ENCODE data around the gene MMP3.
"Not testable (repeated sequence)": the region's sequence is repeated elsewhere in the genome, so short reads cannot be mapped to it uniquely, and the experiment has no call there.

The MMP3 gene

GRCh38 chr11:102843489-102843888 lies at the start of gene MMP3:
Gene MMP3 (minus strand): TSS chr11:102843609. CDS start chr11:102843546, 63 bp downstream.
- DNase-seq (ENCODE audit: low read depth in 1 of 2, low spot score in 1 of 2) = no peak

- DNase-seq (ENCODE audit: low read depth in 1 of 2, low spot score in 1 of 2) = no peak
Observed at GRCh38 chr11:102891736-102892135, 48.3 kb upstream of the MMP3 start.

- DNase-seq (ENCODE audit: low read depth in 1 of 2, low spot score in 1 of 2) = no peak
Observed at GRCh38 chr11:102886999-102887398, 43.6 kb upstream of the MMP3 start.

GRCh38 chr11:102883141-102883540 lies 39.7 kb upstream of the MMP3 start:
- no peak for DNase-seq (ENCODE audit: low read depth in 1 of 2, low spot score in 1 of 2)

- DNase-seq (ENCODE audit: low read depth in 1 of 2, low spot score in 1 of 2) = no peak
Observed at GRCh38 chr11:102882389-102883024, 39.1 kb upstream of the MMP3 start.

GRCh38 chr11:102879801-102880200 lies 36.4 kb upstream of the MMP3 start:
- DNase-seq (ENCODE audit: low read depth in 1 of 2, low spot score in 1 of 2) = no peak

GRCh38 chr11:102878595-102878994 lies 35.2 kb upstream of the MMP3 start:
- no peak for DNase-seq (ENCODE audit: low read depth in 1 of 2, low spot score in 1 of 2)

GRCh38 chr11:102874852-102875251 lies 31.4 kb upstream of the MMP3 start, which contains the start of gene MMP12:
Gene MMP12 (minus strand): TSS chr11:102874982. CDS start chr11:102874937, 45 bp downstream.
- no peak for DNase-seq (ENCODE audit: low read depth in 1 of 2, low spot score in 1 of 2)

GRCh38 chr11:102869354-102869964 lies 26.1 kb upstream of the MMP3 start:
- DNase-seq (ENCODE audit: low read depth in 1 of 2, low spot score in 1 of 2) = not testable (repeated sequence)

GRCh38 chr11:102868339-102868738 lies 24.9 kb upstream of the MMP3 start:
- no peak for DNase-seq (ENCODE audit: low read depth in 1 of 2, low spot score in 1 of 2)

GRCh38 chr11:102864724-102865123 lies 21.3 kb upstream of the MMP3 start:
- no peak for DNase-seq (ENCODE audit: low read depth in 1 of 2, low spot score in 1 of 2)

- DNase-seq (ENCODE audit: low read depth in 1 of 2, low spot score in 1 of 2) = no peak
Observed at GRCh38 chr11:102853956-102854355, 10.5 kb upstream of the MMP3 start.

- DNase-seq (ENCODE audit: low read depth in 1 of 2, low spot score in 1 of 2) = no peak
Observed at GRCh38 chr11:102853055-102853454, 9.6 kb upstream of the MMP3 start.

GRCh38 chr11:102850973-102851745 lies 7.8 kb upstream of the MMP3 start:
- DNase-seq (ENCODE audit: low read depth in 1 of 2, low spot score in 1 of 2) = no peak

- no peak for DNase-seq (ENCODE audit: low read depth in 1 of 2, low spot score in 1 of 2)
Observed at GRCh38 chr11:102849311-102849710, 5.9 kb upstream of the MMP3 start.

- DNase-seq (ENCODE audit: low read depth in 1 of 2, low spot score in 1 of 2) = no peak
Observed at GRCh38 chr11:102846292-102846691, 2.9 kb upstream of the MMP3 start.

GRCh38 chr11:102842930-102843329 lies 479 bp downstream of the MMP3 start:
- DNase-seq (ENCODE audit: low read depth in 1 of 2, low spot score in 1 of 2) = no peak

- DNase-seq (ENCODE audit: low read depth in 1 of 2, low spot score in 1 of 2) = no peak
Observed at GRCh38 chr11:102840018-102840417, 3.4 kb downstream of the MMP3 start.

- no peak for DNase-seq (ENCODE audit: low read depth in 1 of 2, low spot score in 1 of 2)
Observed at GRCh38 chr11:102837646-102838045, 5.8 kb downstream of the MMP3 start.

GRCh38 chr11:102837156-102837555 lies 6.3 kb downstream of the MMP3 start:
- DNase-seq (ENCODE audit: low read depth in 1 of 2, low spot score in 1 of 2) = no peak

- no peak for DNase-seq (ENCODE audit: low read depth in 1 of 2, low spot score in 1 of 2)
Observed at GRCh38 chr11:102836290-102836875, 7.0 kb downstream of the MMP3 start.

GRCh38 chr11:102833731-102834130 lies 9.7 kb downstream of the MMP3 start:
- DNase-seq (ENCODE audit: low read depth in 1 of 2, low spot score in 1 of 2) = no peak
